Cortex of kidney (tissue), 1 donor: ENCODE measurements around the gene DISC1.
"Not testable (repeated sequence)": the region's sequence is repeated elsewhere in the genome, so short reads cannot be mapped to it uniquely, and the experiment has no call there.

Experiments
- DNase-seq: peaks from one replicate; lab custom pipeline; 2025; lab: John Stamatoyannopoulos, UW

DISC1 gene

GRCh38 chr1:231930257-231930947 is 303.8 kb downstream of the DISC1 start:
- DNase-seq, result no peak

GRCh38 chr1:231931146-231931545 is 304.6 kb downstream of the DISC1 start:
- no peak for DNase-seq

DNA sequence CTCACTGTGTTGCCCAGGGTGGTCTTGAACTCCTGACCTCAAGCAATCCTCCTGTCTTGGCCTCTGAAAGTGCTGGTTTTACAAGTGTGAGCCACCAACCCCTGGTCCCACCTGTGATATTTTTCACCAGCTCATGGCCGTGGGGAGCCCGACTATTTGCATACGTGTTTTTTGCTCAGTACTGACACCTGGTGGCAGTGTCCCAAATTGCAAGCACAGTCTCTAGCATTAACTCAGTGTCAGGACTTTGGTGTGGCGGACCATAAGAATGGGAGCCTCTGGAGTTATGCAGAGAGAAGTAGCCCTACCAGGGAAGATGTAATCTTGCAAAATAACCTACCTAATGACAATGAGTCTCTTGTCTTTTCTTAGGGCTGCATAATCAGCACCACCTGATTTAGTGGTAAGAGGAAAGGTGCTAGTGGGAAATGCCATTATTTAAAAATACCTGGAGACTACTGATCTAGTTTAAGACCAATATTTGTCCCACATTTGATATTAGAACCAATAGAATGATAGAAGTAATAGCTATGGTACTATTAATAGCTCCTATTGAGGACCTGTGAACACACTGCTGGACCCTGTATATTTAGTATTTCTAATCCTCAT is 305.4 kb downstream of the DISC1 start:
- no peak for DNase-seq

- DNase-seq, result no peak
These were observed 307.4 kb downstream of the DISC1 start for GRCh38 chr1:231933711-231934626.

- DNase-seq, result no peak
These were observed 308.2 kb downstream of the DISC1 start for GRCh38 chr1:231934797-231935196.

GRCh38 chr1:231935856-231936255 is 309.3 kb downstream of the DISC1 start:
- no peak for DNase-seq

DNA sequence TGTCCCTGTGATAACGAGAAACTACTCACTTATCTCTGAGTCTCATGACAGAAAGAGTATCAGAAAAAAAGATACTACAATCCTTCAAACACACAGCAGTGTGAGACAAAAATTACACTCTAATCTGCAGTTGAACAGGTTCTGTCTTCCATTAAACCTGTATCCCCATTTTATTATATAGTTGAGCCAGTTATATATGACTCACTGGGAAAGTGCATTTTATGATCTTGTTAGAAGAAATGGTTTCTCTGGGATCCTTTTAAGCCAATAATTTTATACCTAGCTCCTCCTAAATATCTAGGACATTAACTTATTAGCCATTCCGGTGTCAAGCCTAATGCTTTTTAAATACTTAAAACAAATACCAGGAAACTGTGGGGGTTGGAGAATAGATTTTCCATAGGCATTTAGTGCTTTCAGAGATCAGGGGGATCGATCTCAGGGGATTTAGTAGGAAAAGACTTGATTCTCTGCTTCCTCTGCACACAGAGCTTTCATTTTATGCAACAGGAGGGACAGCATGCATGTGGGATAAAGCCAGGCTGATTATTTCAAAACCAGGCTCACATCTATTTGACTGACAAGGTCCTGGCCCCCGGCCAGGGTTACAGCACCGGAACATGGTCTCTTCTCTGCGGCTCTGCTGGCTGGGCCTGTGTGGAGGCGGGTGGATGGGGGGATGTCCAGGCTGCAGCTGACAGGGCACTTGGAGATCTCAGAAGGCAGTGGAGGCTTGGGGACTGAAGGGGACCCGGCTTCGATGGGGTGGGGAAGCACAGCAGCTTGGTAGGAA is 310.6 kb downstream of the DISC1 start:
- no peak for DNase-seq

DNA sequence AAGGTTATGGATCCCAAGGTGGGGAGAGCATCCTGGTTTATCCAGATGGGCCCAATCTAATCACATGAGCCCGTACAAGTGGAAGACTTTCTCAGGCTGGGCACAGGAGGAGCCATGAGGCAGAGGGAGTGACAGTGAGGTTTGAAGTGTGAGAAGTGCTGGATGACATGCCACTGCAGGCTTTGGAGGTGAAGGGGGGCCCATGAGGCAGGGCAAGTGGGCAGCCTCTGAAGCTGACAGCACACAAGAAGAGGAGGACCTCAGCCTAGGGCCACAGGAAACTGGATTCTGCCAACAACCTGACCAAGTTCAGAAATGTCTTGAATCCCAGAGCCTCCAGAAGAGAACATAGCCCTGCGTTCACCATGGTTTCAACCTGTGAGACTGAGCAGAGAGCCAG is 311.6 kb downstream of the DISC1 start:
- no peak for DNase-seq

- DNase-seq, result no peak
These were observed 312.1 kb downstream of the DISC1 start for GRCh38 chr1:231938711-231939110.

DNA sequence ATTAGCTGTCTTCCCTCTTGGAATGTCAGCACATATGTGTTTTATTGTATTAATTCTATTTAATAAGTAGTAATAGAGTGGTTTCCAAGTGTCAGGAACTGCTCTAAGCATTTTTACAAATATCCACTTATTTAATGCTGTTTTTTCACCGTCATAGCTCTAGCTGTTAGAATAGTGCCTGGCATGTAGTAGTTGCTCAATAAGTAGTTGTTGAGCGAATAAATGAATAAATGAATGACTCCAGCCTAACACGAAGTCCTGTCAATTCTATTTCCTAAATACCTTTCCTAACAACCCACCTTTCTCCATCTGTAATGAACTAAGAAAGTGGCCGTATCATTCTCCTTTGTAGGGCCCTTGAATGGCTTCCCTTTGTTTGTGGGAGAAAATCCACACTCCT is 312.5 kb downstream of the DISC1 start:
- no peak for DNase-seq

DNA sequence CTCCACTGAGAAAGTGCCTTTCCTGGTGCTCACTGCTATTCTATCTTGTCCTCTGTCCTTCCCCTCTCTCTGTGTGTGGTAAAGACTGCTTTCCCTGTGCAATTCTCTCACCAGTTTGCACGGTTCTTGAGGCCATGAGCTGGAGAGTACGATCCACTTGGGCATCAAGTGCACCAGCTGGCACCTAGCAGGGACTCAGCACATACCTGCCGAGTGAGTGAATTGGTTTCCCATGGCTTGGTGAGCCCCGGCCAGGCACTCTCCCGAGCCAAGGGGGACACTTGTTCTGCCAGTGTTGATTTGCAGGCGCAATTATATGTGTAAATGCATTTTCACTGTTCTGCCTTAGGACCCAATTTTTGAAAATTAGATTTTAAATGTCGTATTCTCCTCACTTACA is 313.5 kb downstream of the DISC1 start:
- DNase-seq, result no peak

GRCh38 chr1:231940701-231941100 is 314.1 kb downstream of the DISC1 start:
- no peak for DNase-seq

- DNase-seq, result no peak
These were observed 316.5 kb downstream of the DISC1 start for GRCh38 chr1:231943084-231943483.

DNA sequence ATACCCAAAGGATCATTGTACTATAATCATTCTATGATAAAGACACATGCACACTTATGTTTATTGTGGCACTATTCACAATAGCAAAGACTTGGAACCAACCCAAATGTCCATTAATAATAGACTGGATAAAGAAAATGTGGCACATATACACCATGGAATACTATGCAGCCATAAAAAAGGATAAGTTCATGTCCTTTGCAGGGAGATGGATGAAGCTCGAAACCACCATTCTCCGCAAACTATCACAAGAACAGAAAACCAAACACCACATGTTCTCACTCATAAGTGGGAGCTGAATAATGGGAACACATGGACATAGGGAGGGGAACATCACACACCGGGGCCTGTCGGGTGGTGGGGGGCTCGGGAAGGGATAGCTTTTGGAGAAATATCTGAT is 321.5 kb downstream of the DISC1 start:
- DNase-seq, result not testable (repeated sequence)

- DNase-seq, result no peak
These were observed 322.9 kb downstream of the DISC1 start for GRCh38 chr1:231949277-231950091.

GRCh38 chr1:231950331-231951128 is 323.9 kb downstream of the DISC1 start:
- no peak for DNase-seq

- DNase-seq, result no peak
These were observed 324.8 kb downstream of the DISC1 start for GRCh38 chr1:231951374-231951773.

- no peak for DNase-seq
These were observed 325.6 kb downstream of the DISC1 start for GRCh38 chr1:231952154-231952553.

DNA sequence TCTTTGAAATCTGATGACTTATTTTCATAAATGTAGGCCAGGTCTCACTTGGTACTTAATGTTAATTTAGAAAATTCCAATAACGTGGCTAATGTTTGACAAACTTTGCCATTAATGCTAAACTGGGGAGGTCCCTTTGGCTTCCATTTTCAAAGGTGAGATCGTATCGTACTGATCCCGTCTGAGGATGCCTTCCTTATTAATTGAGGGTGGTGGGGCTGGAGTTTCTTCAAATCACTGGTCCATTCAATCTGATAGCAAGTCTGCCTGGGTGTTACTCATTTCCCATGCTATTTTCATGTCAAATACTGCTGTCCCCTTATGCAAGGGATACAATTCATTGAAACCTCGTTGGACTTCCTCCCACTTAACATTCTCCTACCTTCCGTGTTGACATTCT is 327.1 kb downstream of the DISC1 start:
- no peak for DNase-seq

- no peak for DNase-seq
These were observed 328.2 kb downstream of the DISC1 start for GRCh38 chr1:231954751-231955150.
